Parathyroid adenoma (tissue), 2 donors: ENCODE measurements around the gene ARHGAP18.

Source experiments
- H2AFZ ChIP-seq: fragments of 300-600 bp; sonication (generic); one replicate; pipeline ENCODE4 v1.7.0; 2017; ENCODE audit warnings: antibody characterized with exemption, mild to moderate bottlenecking
- H3K27ac ChIP-seq: fragments of 300-600 bp; sonication (generic); one replicate; pipeline ENCODE4 v1.7.0; 2017
- H3K27me3 ChIP-seq: fragments of 300-600 bp; sonication (generic); one replicate; pipeline ENCODE4 v1.7.0; 2017; ENCODE audit warnings: low read length; ENCODE audit not compliant: control insufficient read depth, insufficient read depth
- H3K36me3 ChIP-seq: fragments of 300-600 bp; sonication (generic); one replicate; pipeline ENCODE4 v1.7.0; 2017; ENCODE audit warnings: low read length; ENCODE audit not compliant: control insufficient read depth, insufficient read depth
- H3K4me1 ChIP-seq: fragments of 300-600 bp; sonication (generic); one replicate; pipeline ENCODE4 v1.7.0; 2017; ENCODE audit warnings: control low read depth
- H3K4me2 ChIP-seq: fragments of 300-600 bp; sonication (generic); one replicate; pipeline ENCODE4 v1.7.0; 2017; ENCODE audit warnings: low read length
- H3K4me3 ChIP-seq: fragments of 300-600 bp; sonication (generic); one replicate; pipeline ENCODE4 v1.7.0; 2017; ENCODE audit warnings: low read depth, low read length
- H3K79me2 ChIP-seq: fragments of 300-600 bp; sonication (generic); one replicate; pipeline ENCODE4 v1.7.0; 2017; ENCODE audit warnings: control low read depth
- H3K9ac ChIP-seq: fragments of 300-600 bp; sonication (generic); one replicate; pipeline ENCODE4 v1.7.0; 2017; ENCODE audit warnings: mild to moderate bottlenecking
- H3K9me3 ChIP-seq: fragments of 300-600 bp; sonication (generic); one replicate; pipeline ENCODE4 v1.7.0; 2017; ENCODE audit warnings: low read length; ENCODE audit not compliant: control insufficient read depth
- TF ChIP-seq, protein P1 (sequence below): fragments of 300-600 bp; sonication (generic); IDR thresholded peaks from one replicate; pipeline ENCODE4 v1.7.0; 2017; ENCODE audit warnings: antibody characterized with exemption, mild to moderate bottlenecking
- donor health status: primary hyperparathyroidism.

The ARHGAP18 gene

DNA sequence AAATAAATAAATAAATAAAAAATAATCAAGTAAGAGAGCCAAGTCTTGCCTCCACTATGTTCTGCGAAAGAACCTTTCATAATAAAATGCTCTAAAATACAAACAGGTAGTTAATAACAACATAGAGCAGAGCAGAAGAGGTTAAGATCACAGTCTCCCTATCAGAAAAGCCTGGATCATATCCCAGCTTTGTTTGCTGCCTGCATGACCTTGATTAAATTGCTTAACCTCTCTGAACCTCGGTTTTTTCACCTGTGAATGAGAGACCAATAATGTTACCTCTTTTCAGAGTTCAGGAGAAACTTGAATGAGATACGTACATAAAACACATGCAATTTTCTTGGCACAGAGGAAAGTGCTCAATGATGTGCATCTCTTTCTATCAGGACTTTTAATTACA is 44.4 kb downstream of the ARHGAP18 start:
- H3K27ac ChIP-seq, result no peak overlapping the region
- peaks cover 32% of the 10 kb centered on the region for H3K79me2 ChIP-seq
- TF ChIP-seq, protein P1, sequence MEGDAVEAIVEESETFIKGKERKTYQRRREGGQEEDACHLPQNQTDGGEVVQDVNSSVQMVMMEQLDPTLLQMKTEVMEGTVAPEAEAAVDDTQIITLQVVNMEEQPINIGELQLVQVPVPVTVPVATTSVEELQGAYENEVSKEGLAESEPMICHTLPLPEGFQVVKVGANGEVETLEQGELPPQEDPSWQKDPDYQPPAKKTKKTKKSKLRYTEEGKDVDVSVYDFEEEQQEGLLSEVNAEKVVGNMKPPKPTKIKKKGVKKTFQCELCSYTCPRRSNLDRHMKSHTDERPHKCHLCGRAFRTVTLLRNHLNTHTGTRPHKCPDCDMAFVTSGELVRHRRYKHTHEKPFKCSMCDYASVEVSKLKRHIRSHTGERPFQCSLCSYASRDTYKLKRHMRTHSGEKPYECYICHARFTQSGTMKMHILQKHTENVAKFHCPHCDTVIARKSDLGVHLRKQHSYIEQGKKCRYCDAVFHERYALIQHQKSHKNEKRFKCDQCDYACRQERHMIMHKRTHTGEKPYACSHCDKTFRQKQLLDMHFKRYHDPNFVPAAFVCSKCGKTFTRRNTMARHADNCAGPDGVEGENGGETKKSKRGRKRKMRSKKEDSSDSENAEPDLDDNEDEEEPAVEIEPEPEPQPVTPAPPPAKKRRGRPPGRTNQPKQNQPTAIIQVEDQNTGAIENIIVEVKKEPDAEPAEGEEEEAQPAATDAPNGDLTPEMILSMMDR, result no peak
- no peaks in the 10 kb centered on the region for H3K27me3 ChIP-seq
- H3K4me1 ChIP-seq, result peaks cover 52% of the 10 kb centered on the region
- no peaks in the 10 kb centered on the region for H3K36me3 ChIP-seq
- no peak overlapping the region for H2AFZ ChIP-seq
- H3K9me3 ChIP-seq, result no peaks in the 10 kb centered on the region
- no peak overlapping the region for H3K4me2 ChIP-seq
- H3K9ac ChIP-seq, result no peak overlapping the region
- no peak overlapping the region for H3K4me3 ChIP-seq

DNA sequence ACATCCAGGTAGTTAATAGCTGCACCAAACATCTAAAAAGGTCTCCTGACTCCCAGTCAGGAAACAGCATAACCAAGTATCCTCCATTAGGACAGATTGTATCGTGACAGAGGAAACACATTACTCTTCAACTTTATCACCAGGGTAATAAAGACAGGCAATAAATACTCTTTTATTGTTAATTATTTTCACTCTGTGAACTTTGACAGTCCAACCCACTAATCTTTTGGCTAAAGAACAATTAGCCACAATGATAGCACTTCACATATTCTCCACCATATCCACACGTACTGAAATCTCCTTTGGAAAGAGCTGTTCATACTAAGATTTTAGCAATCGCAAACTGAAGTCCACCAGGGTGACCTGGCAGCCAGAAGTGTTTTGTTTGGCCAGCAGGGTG is 46.4 kb downstream of the ARHGAP18 start:
- TF ChIP-seq, protein P1, result no peak
- Histone ChIP-seq H3K4me2 (no peak overlapping the region), H3K79me2 (peaks cover 22% of the 10 kb centered on the region), H3K4me3 (no peak overlapping the region), H3K9me3 (no peaks in the 10 kb centered on the region), H2AFZ (peak overlapping the region; percentile 17), H3K27me3 (no peaks in the 10 kb centered on the region), H3K9ac (no peak overlapping the region), H3K27ac (peak overlapping the region; percentile 85), H3K36me3 (no peaks in the 10 kb centered on the region), H3K4me1 (peaks cover 48% of the 10 kb centered on the region)

DNA sequence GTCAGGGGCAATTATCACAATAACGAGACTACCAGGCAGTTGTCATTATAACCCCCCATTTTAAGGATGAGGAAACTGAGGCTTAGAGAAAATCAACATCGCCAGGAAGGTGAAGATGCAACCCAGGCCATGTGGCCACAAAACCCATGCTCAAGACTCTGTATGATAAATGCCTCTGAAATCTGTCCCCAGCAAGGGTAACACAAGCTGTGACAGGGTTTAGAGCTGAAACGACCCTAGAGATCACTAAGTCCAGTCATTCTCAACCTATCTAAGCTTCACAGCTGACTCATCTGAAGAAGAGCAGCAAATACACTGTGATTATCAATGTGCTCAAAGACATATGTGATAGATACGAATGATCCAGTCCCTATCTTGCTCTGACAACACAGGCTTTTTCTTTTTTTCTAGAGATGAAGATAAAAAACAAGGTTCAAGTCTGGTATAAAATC is 47.0 kb downstream of the ARHGAP18 start:
- Histone ChIP-seq H3K9me3 (no peaks in the 10 kb centered on the region), H3K27me3 (no peaks in the 10 kb centered on the region), H3K4me2 (no peak overlapping the region), H3K36me3 (no peaks in the 10 kb centered on the region), H3K4me3 (no peak overlapping the region), H3K4me1 (peaks cover 46% of the 10 kb centered on the region), H3K79me2 (peaks cover 21% of the 10 kb centered on the region), H2AFZ (no peak overlapping the region), H3K9ac (no peak overlapping the region), H3K27ac (peak overlapping the region; percentile 85)
- TF ChIP-seq, protein P1, result no peak

DNA sequence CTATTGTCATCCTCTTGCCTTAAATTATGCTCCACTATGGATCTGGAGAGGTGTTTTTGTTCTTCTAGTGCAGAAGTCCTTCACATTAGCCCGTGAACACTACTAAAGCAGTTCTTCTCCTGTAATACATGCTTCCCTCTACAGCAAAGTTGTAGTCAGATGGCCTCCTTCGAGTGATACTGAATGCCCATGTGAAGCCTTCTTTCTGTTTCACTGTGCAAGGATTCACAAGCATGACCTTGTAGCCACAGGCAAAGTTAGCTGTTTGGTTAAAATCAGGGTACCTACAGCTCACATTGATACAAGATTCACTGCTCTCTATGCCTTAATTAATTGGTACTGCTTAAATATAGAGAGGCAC is 47.6 kb downstream of the ARHGAP18 start:
- TF ChIP-seq, protein P1, result no peak
- no peaks in the 10 kb centered on the region for H3K36me3 ChIP-seq
- H3K4me2 ChIP-seq, result no peak overlapping the region
- H3K27ac ChIP-seq, result peak overlapping the region; percentile 85
- no peak overlapping the region for H3K9ac ChIP-seq
- peaks cover 40% of the 10 kb centered on the region for H3K4me1 ChIP-seq
- peaks cover 21% of the 10 kb centered on the region for H3K79me2 ChIP-seq
- peak overlapping the region; percentile 53 for H2AFZ ChIP-seq
- H3K9me3 ChIP-seq, result no peaks in the 10 kb centered on the region
- no peaks in the 10 kb centered on the region for H3K27me3 ChIP-seq
- H3K4me3 ChIP-seq, result no peak overlapping the region

DNA sequence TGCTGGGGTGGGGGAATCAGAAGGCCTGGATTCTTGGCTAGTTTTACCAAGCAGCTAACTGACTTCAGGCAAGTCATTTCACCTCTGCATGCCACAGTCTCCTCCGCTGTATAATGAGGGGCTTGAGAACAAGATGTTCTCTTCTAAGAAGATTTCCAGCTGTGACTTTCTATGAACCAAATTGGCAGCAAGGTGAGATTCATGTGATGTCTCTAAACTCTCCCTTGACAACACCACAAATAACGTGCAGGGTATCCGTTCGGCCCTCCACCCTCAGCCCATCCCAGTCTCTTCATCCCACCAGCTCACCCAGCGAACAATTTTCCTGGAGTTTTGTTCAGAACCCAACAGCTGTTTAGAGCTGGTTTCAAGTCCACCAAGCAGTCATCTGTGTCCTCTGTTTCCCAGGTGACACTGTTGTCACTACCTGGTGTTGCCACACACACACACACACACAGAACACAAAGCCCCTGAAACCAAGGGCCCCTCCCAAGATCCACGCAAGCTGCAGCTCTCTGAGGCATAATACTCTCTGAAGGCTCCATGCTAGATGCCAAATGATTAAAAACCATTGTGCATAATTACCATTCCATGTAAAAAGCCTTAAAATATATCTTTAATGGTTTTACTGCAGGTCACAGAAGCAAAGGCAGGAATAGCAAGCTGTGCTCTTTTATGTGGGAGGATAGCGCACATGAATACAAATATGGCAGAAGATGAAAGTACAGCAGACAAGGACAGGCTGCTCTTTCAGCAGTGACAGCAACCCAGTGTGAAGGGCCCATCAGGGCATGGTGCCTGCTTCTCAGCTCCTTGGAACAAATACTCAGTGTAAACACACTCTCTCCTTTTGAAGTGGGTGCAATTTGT is 48.2 kb downstream of the ARHGAP18 start:
- TF ChIP-seq, protein P1, result no peak
- peak overlapping the region; percentile 85 for H3K27ac ChIP-seq
- H3K9me3 ChIP-seq, result no peaks in the 10 kb centered on the region
- no peak overlapping the region for H3K4me2 ChIP-seq
- H3K9ac ChIP-seq, result no peak overlapping the region
- H3K36me3 ChIP-seq, result no peaks in the 10 kb centered on the region
- no peaks in the 10 kb centered on the region for H3K27me3 ChIP-seq
- peaks cover 21% of the 10 kb centered on the region for H3K79me2 ChIP-seq
- H3K4me3 ChIP-seq, result no peak overlapping the region
- H2AFZ ChIP-seq, result peak overlapping the region; percentile 53
- peaks cover 37% of the 10 kb centered on the region for H3K4me1 ChIP-seq
